Astrocyte of the cerebellum (primary cell): ENCODE data around the gene BCL11A.

Experiments used
- DNase-seq: peaks from one replicate; pipeline ENCODE4 v3.0.0-alpha.2; 2011; ENCODE audit warnings: low read depth
- H3K4me3 ChIP-seq: 2 replicates; pipeline ENCODE4 v1.5.1; 2011; ENCODE audit warnings: mild to moderate bottlenecking, low read depth, low read length, moderate library complexity
- CTCF ChIP-seq: IDR thresholded peaks from 2 replicates; pipeline ENCODE4 v1.5.1; 2012; ENCODE audit warnings: low read length, low read depth, moderate library complexity, mild to moderate bottlenecking; ENCODE audit errors: missing control alignments
- in situ Hi-C: cut with HindIII; loops from 2 replicates; pipeline ENCODE4 v1.10.0; 2017; ENCODE audit warnings: low sequenced_read_pairs

The BCL11A gene

GRCh38 chr2:60595953-60596352 is 42.5 kb upstream of the BCL11A start:
- DNase-seq, result no peak
- in situ Hi-C loops, result no loop called here
- TF ChIP-seq CTCF, result no peak
- no peak overlapping the region for H3K4me3 ChIP-seq

GRCh38 chr2:60589104-60589503 is 35.6 kb upstream of the BCL11A start:
- no peak for TF ChIP-seq CTCF
- DNase-seq, result no peak
- H3K4me3 ChIP-seq, result no peak overlapping the region
- in situ Hi-C loops, result no loop called here

- TF ChIP-seq CTCF, result no peak
- DNase-seq, result no peak
- in situ Hi-C loops, result no loop called here
- H3K4me3 ChIP-seq, result no peak overlapping the region
Observed at GRCh38 chr2:60586081-60586480, 32.6 kb upstream of the BCL11A start.

GRCh38 chr2:60585276-60585675 is 31.8 kb upstream of the BCL11A start:
- in situ Hi-C loops, result no loop called here
- H3K4me3 ChIP-seq, result no peak overlapping the region
- DNase-seq, result no peak
- TF ChIP-seq CTCF, result no peak

- no peak for DNase-seq
- TF ChIP-seq CTCF, result no peak
- no peak overlapping the region for H3K4me3 ChIP-seq
- in situ Hi-C loops, result no loop called here
Observed at GRCh38 chr2:60583604-60584003, 30.1 kb upstream of the BCL11A start.

- peak overlapping the region; percentile 37 for H3K4me3 ChIP-seq
- TF ChIP-seq CTCF, result peak; percentile 87
- in situ Hi-C loops, result no loop called here
Observed at GRCh38 chr2:60581433-60582282, 28.2 kb upstream of the BCL11A start.

More at GRCh38 chr2:60581433-60582282, 28.2 kb upstream of the BCL11A start:
- DNase-seq, result no peak
